Fibroblast of the aortic adventitia (primary cell): ENCODE data around the gene TRAF3. TPM values are rescaled to one million over a fixed set of nuclear protein-coding genes. Genes with fewer than 3 reads are reported as not detected.
"Not testable (repeated sequence)": the region's sequence is repeated elsewhere in the genome, so short reads cannot be mapped to it uniquely, and the experiment has no call there.

Source experiments
- DNase-seq: peaks from one replicate; pipeline ENCODE4 v3.0.0-alpha.2; 2010; ENCODE audit warnings: low read depth
- H3K4me3 ChIP-seq: 2 replicates; pipeline ENCODE4 v1.5.1; 2011; ENCODE audit warnings: low read depth, mild to moderate bottlenecking, control low read depth, low read length, moderate library complexity
- total RNA-seq: library from RNA; depleted of rRNA; stranded (reverse); fragments of >200 nt; gene quantifications from 2 replicates; pipeline ENCODE4 v1.2.3, GENCODE V29; 2012; ENCODE audit warnings: low replicate concordance
- TF ChIP-seq, protein P1 (sequence below): IDR thresholded peaks from 2 replicates; pipeline ENCODE4 v1.5.1; 2011; ENCODE audit warnings: mild to moderate bottlenecking, low read length, control low read depth, inconsistent platforms; ENCODE audit not compliant: insufficient read depth

TRAF3 gene
- total RNA-seq, 1 donor: 19.3 TPM

- TF ChIP-seq, protein P1, sequence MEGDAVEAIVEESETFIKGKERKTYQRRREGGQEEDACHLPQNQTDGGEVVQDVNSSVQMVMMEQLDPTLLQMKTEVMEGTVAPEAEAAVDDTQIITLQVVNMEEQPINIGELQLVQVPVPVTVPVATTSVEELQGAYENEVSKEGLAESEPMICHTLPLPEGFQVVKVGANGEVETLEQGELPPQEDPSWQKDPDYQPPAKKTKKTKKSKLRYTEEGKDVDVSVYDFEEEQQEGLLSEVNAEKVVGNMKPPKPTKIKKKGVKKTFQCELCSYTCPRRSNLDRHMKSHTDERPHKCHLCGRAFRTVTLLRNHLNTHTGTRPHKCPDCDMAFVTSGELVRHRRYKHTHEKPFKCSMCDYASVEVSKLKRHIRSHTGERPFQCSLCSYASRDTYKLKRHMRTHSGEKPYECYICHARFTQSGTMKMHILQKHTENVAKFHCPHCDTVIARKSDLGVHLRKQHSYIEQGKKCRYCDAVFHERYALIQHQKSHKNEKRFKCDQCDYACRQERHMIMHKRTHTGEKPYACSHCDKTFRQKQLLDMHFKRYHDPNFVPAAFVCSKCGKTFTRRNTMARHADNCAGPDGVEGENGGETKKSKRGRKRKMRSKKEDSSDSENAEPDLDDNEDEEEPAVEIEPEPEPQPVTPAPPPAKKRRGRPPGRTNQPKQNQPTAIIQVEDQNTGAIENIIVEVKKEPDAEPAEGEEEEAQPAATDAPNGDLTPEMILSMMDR: no peak
- no peak for DNase-seq
- H3K4me3 ChIP-seq: no peak overlapping the region
Measured at GRCh38 chr14:102833991-102834390, 56.7 kb downstream of the TRAF3 start.

- no peak overlapping the region for H3K4me3 ChIP-seq
- TF ChIP-seq, protein P1: no peak
- DNase-seq: no peak
Measured at GRCh38 chr14:102835959-102836358, 58.7 kb downstream of the TRAF3 start.

GRCh38 chr14:102837120-102837519 lies 59.9 kb downstream of the TRAF3 start:
- DNase-seq, H3K4me3 ChIP-seq: not testable (repeated sequence)

DNA sequence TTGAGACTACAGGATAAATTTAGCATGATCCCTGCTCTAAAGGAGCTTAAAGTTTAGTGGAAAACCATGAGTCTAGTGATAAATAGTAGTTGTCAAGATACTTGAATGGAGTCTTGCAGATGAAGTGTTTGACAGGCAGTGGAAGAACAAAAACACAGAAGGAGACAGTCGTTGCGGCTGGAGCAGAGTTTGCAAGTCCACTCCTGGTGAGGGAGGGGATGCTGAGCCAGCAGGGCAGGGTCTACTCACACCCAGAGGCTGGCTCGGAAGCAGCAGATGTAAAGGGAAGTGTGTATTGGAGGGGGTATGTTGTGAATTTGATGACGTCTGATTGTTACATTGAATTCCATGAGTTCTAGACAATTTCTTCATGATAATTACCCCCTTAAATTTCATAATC lies 61.3 kb downstream of the TRAF3 start:
- TF ChIP-seq, protein P1: no peak
- H3K4me3 ChIP-seq: no peak overlapping the region
- DNase-seq: no peak

GRCh38 chr14:102840115-102840514 lies 62.9 kb downstream of the TRAF3 start:
- no peak overlapping the region for H3K4me3 ChIP-seq
- no peak for DNase-seq
- TF ChIP-seq, protein P1: no peak

DNA sequence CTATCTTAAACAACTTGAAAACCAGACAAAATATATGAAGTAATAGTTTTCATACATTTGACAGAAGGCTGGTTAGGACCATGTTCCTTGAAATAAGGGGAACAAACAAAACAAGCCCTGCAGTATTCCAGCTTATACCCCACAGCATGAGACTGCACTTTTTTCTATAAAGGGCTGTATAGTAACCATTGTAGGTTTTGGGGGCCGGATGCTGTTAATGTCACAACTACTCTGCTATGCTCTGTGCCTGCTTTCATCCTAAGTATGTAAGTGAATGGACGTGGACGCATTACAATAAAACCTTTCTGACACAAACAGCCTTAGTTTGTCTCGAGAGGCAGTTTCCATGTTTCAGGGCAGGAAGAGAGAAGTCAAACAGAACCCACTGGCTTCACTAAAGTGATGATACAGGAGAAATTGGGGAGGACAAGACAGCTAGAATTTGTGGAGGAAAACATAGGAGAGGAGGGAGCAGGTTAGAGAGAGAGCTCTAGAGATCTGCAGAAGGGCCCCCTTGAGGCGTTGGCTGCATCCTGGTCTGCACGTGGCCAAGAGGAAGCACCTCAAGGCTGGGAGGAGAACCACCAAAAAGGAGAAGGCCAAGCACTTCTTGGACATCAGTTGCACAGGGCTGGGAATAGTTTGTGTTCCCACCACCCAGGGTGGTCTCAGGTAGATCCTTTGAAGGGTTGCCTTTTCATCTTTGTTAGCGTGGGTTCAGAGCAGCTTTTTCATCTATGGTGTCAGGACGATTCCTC lies 63.7 kb downstream of the TRAF3 start:
- TF ChIP-seq, protein P1: no peak
- no peak overlapping the region for H3K4me3 ChIP-seq

GRCh38 chr14:102848830-102849525 lies 71.7 kb downstream of the TRAF3 start:
- TF ChIP-seq, protein P1: no peak
- DNase-seq: no peak
- no peak overlapping the region for H3K4me3 ChIP-seq

More for the DNA sequence above, 63.7 kb downstream of the TRAF3 start:
- DNase-seq: no peak
